Sigmoid colon (tissue), 4 donors: Measurements from ENCODE around the gene MRPS31.

Experiments
- CTCF ChIP-seq, 4 experiments: fragments of 450-650 bp in 3 of 4; fragments of 200-600 bp in 1 of 4; IDR thresholded peaks; one replicate each; pipeline ENCODE4 v1.5.1; 2016 to 2019; ENCODE audit warnings: antibody characterized with exemption in 4 of 4, mild to moderate bottlenecking in 3 of 4, moderate library complexity in 2 of 4
- EP300 ChIP-seq, 4 donors: sonication (generic); formaldehyde crosslinking; IDR thresholded peaks; one replicate each; pipeline ENCODE4 v1.6.1; 2017; ENCODE audit warnings: antibody characterized with exemption in 4 of 4
- POLR2A ChIP-seq, 2 donors: fragments of 450-650 bp; IDR thresholded peaks; one replicate each; pipeline ENCODE4 v1.6.1; 2016; ENCODE audit warnings: antibody characterized with exemption in 2 of 2, mild to moderate bottlenecking in 2 of 2, moderate library complexity in 2 of 2
- POLR2AphosphoS5 ChIP-seq, 4 donors: sonication (generic); formaldehyde crosslinking; IDR thresholded peaks; one replicate each; pipeline ENCODE4 v1.6.1; 2017; ENCODE audit warnings: antibody characterized with exemption in 4 of 4

- TF ChIP-seq CTCF (IDR thresholded peaks at IDR 0.05) (no peak), POLR2A (IDR thresholded peaks at IDR 0.05) (no peak), POLR2AphosphoS5 (IDR thresholded peaks at IDR 0.05) (no peak), EP300 (IDR thresholded peaks at IDR 0.05) (no peak)
Observed at GRCh38 chr13:40776232-40776631, 5.2 kb upstream of the MRPS31 start.
